Liver (tissue), 9 donors: ENCODE measurements around the gene BOC. TPM values are rescaled to one million over a fixed set of nuclear protein-coding genes. Genes with fewer than 3 reads are reported as not detected.

Experiments
- DNase-seq: peaks from one replicate; pipeline ENCODE4 v3.0.0-alpha.2; 2017; ENCODE audit warnings: low spot score
- H3K27ac ChIP-seq, 2 donors: one replicate each; pipeline ENCODE4 v1.7.0; 2013; ENCODE audit warnings: inconsistent platforms in 2 of 2, low read length in 2 of 2, control low read depth in 1 of 2, low read depth in 1 of 2, mild to moderate bottlenecking in 1 of 2
- H3K27me3 ChIP-seq, 4 donors: one replicate each; pipeline versions ENCODE4 v1.6.1 to v1.7.0; 2013; ENCODE audit warnings: low read length in 3 of 4, inconsistent platforms in 1 of 4, mild to moderate bottlenecking in 1 of 4, moderate library complexity in 1 of 4; ENCODE audit not compliant: control insufficient read depth in 4 of 4, insufficient read depth in 4 of 4
- H3K36me3 ChIP-seq, 4 donors: one replicate each; pipeline versions ENCODE4 v1.6.1 to v1.7.0; 2013; ENCODE audit warnings: low read length in 3 of 4, mild to moderate bottlenecking in 3 of 4, low read depth in 1 of 4, moderate library complexity in 1 of 4; ENCODE audit not compliant: control insufficient read depth in 4 of 4, insufficient read depth in 3 of 4
- H3K4me1 ChIP-seq, 4 donors: one replicate each; pipeline versions ENCODE4 v1.6.1 to v1.7.0; 2013; ENCODE audit warnings: low read length in 3 of 4, mild to moderate bottlenecking in 3 of 4, moderate library complexity in 1 of 4; ENCODE audit not compliant: control insufficient read depth in 4 of 4, insufficient read depth in 4 of 4
- H3K4me3 ChIP-seq, 3 donors: one replicate each; pipeline versions ENCODE4 v1.6.1 to v1.7.0; 2013; ENCODE audit warnings: low read length in 3 of 3, control low read depth in 1 of 3, low read depth in 1 of 3, mild to moderate bottlenecking in 1 of 3
- H3K9ac ChIP-seq, 2 donors: one replicate each; pipeline ENCODE4 v1.7.0; 2013; ENCODE audit warnings: low read length in 2 of 2, mild to moderate bottlenecking in 2 of 2, moderate library complexity in 2 of 2, control low read depth in 1 of 2, low read depth in 1 of 2
- H3K9me3 ChIP-seq, 4 donors: one replicate each; pipeline versions ENCODE4 v1.6.1 to v1.7.0; 2013; ENCODE audit warnings: low read length in 3 of 4; ENCODE audit not compliant: control insufficient read depth in 4 of 4
- ATF3 ChIP-seq: IDR thresholded peaks from 2 replicates; pipeline ENCODE4 v1.6.1; 2016; ENCODE audit warnings: antibody characterized with exemption
- CTCF ChIP-seq: fragments of 150-350 bp; IDR thresholded peaks from 2 replicates; pipeline ENCODE4 v1.5.1; 2017; ENCODE audit warnings: improper control_type of control experiment, low read depth, low read length; ENCODE audit not compliant: missing input control
- EGR1 ChIP-seq, 2 donors: IDR thresholded peaks; 2 replicates each; pipeline ENCODE4 v1.6.1; 2016 to 2018; ENCODE audit warnings: antibody characterized with exemption in 2 of 2, low read depth in 2 of 2
- FOXA1 ChIP-seq: IDR thresholded peaks from 2 replicates; pipeline ENCODE4 v1.6.1; 2016; ENCODE audit warnings: antibody characterized with exemption
- FOXA2 ChIP-seq: IDR thresholded peaks from 2 replicates; pipeline ENCODE4 v1.6.1; 2016; ENCODE audit warnings: antibody characterized with exemption
- GABPA ChIP-seq, 2 donors: IDR thresholded peaks in 1 of 2; conservative IDR thresholded peaks in 1 of 2; 2 replicates each; pipeline ENCODE4 v1.6.1; 2016; ENCODE audit warnings: antibody characterized with exemption in 2 of 2, mild to moderate bottlenecking in 1 of 2, moderate library complexity in 1 of 2
- HNF4A ChIP-seq, 2 donors: conservative IDR thresholded peaks; 2 replicates each; pipeline ENCODE4 v1.6.1; 2016; ENCODE audit warnings: antibody characterized with exemption in 2 of 2, mild to moderate bottlenecking in 2 of 2
- HNF4G ChIP-seq: IDR thresholded peaks from 2 replicates; pipeline ENCODE4 v1.6.1; 2016; ENCODE audit warnings: antibody characterized with exemption
- JUND ChIP-seq, 2 donors: IDR thresholded peaks; 2 replicates each; pipeline ENCODE4 v1.6.1; 2016; ENCODE audit warnings: antibody characterized with exemption in 2 of 2
- NR2F2 ChIP-seq: IDR thresholded peaks from 2 replicates; pipeline ENCODE4 v1.6.1; 2016; ENCODE audit warnings: antibody characterized with exemption
- RAD21 ChIP-seq, 2 donors: IDR thresholded peaks; 2 replicates each; pipeline ENCODE4 v1.6.1; 2016; ENCODE audit warnings: antibody characterized with exemption in 2 of 2, mild to moderate bottlenecking in 2 of 2
- RXRA ChIP-seq, 2 donors: IDR thresholded peaks; 2 replicates each; pipeline ENCODE4 v1.6.1; 2017 to 2018; ENCODE audit warnings: antibody characterized with exemption in 2 of 2, mild to moderate bottlenecking in 1 of 2
- SP1 ChIP-seq: IDR thresholded peaks from 2 replicates; pipeline ENCODE4 v1.6.1; 2018; ENCODE audit warnings: antibody characterized with exemption, mild to moderate bottlenecking
- TAF1 ChIP-seq: conservative IDR thresholded peaks from 2 replicates; pipeline ENCODE4 v1.6.1; 2016; ENCODE audit warnings: antibody characterized with exemption, mild to moderate bottlenecking
- YY1 ChIP-seq: IDR thresholded peaks from 2 replicates; pipeline ENCODE4 v1.6.1; 2016; ENCODE audit warnings: antibody characterized with exemption, mild to moderate bottlenecking
- ZBTB33 ChIP-seq: IDR thresholded peaks from 2 replicates; pipeline ENCODE4 v1.6.1; 2016; ENCODE audit warnings: antibody characterized with exemption
- WGBS: extraction: QIAGEN DNeasy Blood & Tissue Kit; methylation state at CpG from one replicate; pipeline ENCODE4 v1.1.7; 2013; 5-methylcytosine and 5-hydroxymethylcytosine counted together
- polyA plus RNA-seq, 2 donors: library from polyadenylated mRNA; stranded (reverse) in 1 of 2; unstranded in 1 of 2; fragments of 200-250 nt in 1 of 2; fragments of >200 nt in 1 of 2; fragmentation: Nextera tagmentation in 1 of 2; extraction: Ambion mirVana in 1 of 2; gene quantifications; one replicate each; pipeline versions ENCODE4 v1.2.1 to v1.2.3, GENCODE V29; 2013 to 2015
- total RNA-seq, 2 donors: library from RNA; depleted of rRNA; stranded (reverse); fragments of >200 nt; gene quantifications; one replicate each; pipeline ENCODE4 v1.2.3, GENCODE V29; 2014
- TF ChIP-seq, protein P1 (sequence below): IDR thresholded peaks from 2 replicates; pipeline ENCODE4 v1.6.1; 2016; ENCODE audit warnings: antibody characterized with exemption
- TF ChIP-seq, protein P2 (sequence below): IDR thresholded peaks from 2 replicates; pipeline ENCODE4 v1.6.1; 2016; ENCODE audit warnings: antibody characterized with exemption, mild to moderate bottlenecking
- donor health status: healthy.
- donor health status: healthy.
- donor health status: healthy.
- donor health status: healthy.
- donor health status: healthy.

The BOC gene
- total and polyA plus RNA-seq, 4 donors: 0.31 to 1.5 (median 0.65) TPM; not detected in 1

DNA sequence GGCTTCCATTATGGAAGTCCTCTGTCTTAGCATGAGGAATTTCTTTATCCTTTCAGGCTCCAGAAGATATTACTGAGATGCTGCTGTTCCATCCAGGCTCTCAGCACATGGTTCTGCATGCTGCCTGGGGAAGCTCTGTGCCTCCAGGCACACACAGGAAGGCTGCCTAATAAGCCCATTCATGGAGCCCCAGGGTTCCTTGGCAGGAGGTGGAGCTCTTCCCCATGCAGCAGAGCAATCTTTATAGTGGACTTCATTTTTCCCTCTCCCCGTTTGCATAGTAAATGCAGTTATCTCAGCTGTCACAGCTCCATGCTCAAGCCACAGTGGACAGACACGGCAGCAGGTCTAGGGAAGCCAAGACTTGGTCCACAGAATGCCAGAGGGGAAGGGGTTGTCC is 57.6 kb downstream of the BOC start:
- TF ChIP-seq NR2F2: no peak
- TF ChIP-seq RXRA (IDR thresholded peaks at IDR 0.05): no peak
- TF ChIP-seq HNF4A (conservative IDR thresholded peaks at IDR 0.05): no peak
- TF ChIP-seq GABPA (IDR thresholded peaks at IDR 0.05 in 1 of 2, conservative IDR thresholded peaks at IDR 0.05 in 1 of 2): no peak
- TF ChIP-seq ATF3: no peak
- TF ChIP-seq CTCF: no peak
- TF ChIP-seq, protein P1, sequence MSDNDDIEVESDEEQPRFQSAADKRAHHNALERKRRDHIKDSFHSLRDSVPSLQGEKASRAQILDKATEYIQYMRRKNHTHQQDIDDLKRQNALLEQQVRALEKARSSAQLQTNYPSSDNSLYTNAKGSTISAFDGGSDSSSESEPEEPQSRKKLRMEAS: no peak
- TF ChIP-seq YY1: no peak
- TF ChIP-seq JUND (IDR thresholded peaks at IDR 0.05): no peak
- TF ChIP-seq FOXA1: no peak
- TF ChIP-seq EGR1 (IDR thresholded peaks at IDR 0.05; ENCODE audit: low read depth in 2 of 2): no peak
- no peak for TF ChIP-seq HNF4G
- TF ChIP-seq RAD21 (IDR thresholded peaks at IDR 0.05): no peak
- TF ChIP-seq, protein P2, sequence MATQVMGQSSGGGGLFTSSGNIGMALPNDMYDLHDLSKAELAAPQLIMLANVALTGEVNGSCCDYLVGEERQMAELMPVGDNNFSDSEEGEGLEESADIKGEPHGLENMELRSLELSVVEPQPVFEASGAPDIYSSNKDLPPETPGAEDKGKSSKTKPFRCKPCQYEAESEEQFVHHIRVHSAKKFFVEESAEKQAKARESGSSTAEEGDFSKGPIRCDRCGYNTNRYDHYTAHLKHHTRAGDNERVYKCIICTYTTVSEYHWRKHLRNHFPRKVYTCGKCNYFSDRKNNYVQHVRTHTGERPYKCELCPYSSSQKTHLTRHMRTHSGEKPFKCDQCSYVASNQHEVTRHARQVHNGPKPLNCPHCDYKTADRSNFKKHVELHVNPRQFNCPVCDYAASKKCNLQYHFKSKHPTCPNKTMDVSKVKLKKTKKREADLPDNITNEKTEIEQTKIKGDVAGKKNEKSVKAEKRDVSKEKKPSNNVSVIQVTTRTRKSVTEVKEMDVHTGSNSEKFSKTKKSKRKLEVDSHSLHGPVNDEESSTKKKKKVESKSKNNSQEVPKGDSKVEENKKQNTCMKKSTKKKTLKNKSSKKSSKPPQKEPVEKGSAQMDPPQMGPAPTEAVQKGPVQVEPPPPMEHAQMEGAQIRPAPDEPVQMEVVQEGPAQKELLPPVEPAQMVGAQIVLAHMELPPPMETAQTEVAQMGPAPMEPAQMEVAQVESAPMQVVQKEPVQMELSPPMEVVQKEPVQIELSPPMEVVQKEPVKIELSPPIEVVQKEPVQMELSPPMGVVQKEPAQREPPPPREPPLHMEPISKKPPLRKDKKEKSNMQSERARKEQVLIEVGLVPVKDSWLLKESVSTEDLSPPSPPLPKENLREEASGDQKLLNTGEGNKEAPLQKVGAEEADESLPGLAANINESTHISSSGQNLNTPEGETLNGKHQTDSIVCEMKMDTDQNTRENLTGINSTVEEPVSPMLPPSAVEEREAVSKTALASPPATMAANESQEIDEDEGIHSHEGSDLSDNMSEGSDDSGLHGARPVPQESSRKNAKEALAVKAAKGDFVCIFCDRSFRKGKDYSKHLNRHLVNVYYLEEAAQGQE: no peak
- TF ChIP-seq ZBTB33: no peak
- no peak for TF ChIP-seq TAF1
- no peak for TF ChIP-seq FOXA2
- TF ChIP-seq SP1: no peak
- Histone ChIP-seq H3K4me3 (no peak overlapping the region), H3K9ac (no peak overlapping the region), H3K27ac (no peak overlapping the region), H3K4me1 (no peaks in the 10 kb centered on the region), H3K36me3 (no peaks in the 10 kb centered on the region), H3K9me3 (no peaks in the 10 kb centered on the region), H3K27me3 (no peaks in the 10 kb centered on the region)
- 80% methylated on average over 2 of the region's 2 CpGs for WGBS
- no peak for DNase-seq

GRCh38 chr3:113269661-113270060 is 58.3 kb downstream of the BOC start:
- no peaks in the 10 kb centered on the region for H3K4me1 ChIP-seq
- H3K9ac ChIP-seq: no peak overlapping the region
- H3K4me3 ChIP-seq: no peak overlapping the region
- DNase-seq: no peak
- H3K27me3 ChIP-seq: no peaks in the 10 kb centered on the region
- WGBS: 75% methylated on average over 3 of the region's 3 CpGs
- H3K27ac ChIP-seq: no peak overlapping the region
- no peak for TF ChIP-seq HNF4A (conservative IDR thresholded peaks at IDR 0.05)
- no peak for TF ChIP-seq FOXA1
- TF ChIP-seq JUND (IDR thresholded peaks at IDR 0.05): no peak
- TF ChIP-seq ZBTB33: no peak
- no peak for TF ChIP-seq ATF3
- H3K36me3 ChIP-seq: no peaks in the 10 kb centered on the region
- no peaks in the 10 kb centered on the region for H3K9me3 ChIP-seq
